GM19328 (cell line): ENCODE measurements around the gene ARMC7.

Experiments used
- ATAC-seq: cut with Tn5 transposase; IDR thresholded peaks from one replicate; pipeline ENCODE4 v1.9.1; 2021; ENCODE audit warnings: mild to moderate bottlenecking, moderate library complexity; ENCODE audit not compliant: unreplicated experiment

ARMC7 gene

GRCh38 chr17:75098861-75099260 is 10.9 kb upstream of the ARMC7 start:
- ATAC-seq: no peak

DNA sequence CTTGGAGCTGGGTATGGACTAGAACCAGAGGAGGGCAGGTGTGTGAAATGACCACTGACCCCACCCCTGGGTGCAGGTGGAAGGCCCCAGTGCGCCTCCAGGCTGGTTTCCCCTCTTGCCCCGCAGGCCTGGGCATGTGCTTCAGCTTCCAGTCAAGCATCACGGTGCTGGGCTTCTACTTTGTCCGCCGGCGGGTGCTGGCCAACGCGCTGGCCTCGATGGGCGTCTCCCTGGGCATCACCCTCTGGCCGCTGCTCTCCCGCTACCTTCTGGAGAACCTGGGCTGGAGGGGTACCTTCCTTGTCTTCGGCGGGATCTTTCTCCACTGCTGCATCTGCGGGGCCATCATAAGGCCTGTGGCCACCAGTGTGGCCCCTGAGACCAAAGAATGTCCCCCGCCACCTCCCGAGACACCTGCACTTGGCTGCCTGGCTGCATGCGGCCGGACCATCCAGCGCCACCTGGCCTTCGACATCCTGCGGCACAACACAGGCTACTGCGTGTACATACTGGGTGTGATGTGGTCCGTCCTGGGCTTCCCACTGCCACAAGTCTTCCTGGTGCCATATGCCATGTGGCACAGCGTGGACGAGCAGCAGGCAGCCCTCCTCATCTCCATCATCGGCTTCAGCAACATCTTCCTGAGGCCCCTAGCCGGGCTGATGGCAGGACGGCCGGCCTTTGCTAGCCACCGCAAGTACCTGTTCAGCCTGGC is 9.7 kb upstream of the ARMC7 start:
- ATAC-seq: no peak

- ATAC-seq: no peak
Observed at GRCh38 chr17:75102385-75102821, 7.4 kb upstream of the ARMC7 start.

DNA sequence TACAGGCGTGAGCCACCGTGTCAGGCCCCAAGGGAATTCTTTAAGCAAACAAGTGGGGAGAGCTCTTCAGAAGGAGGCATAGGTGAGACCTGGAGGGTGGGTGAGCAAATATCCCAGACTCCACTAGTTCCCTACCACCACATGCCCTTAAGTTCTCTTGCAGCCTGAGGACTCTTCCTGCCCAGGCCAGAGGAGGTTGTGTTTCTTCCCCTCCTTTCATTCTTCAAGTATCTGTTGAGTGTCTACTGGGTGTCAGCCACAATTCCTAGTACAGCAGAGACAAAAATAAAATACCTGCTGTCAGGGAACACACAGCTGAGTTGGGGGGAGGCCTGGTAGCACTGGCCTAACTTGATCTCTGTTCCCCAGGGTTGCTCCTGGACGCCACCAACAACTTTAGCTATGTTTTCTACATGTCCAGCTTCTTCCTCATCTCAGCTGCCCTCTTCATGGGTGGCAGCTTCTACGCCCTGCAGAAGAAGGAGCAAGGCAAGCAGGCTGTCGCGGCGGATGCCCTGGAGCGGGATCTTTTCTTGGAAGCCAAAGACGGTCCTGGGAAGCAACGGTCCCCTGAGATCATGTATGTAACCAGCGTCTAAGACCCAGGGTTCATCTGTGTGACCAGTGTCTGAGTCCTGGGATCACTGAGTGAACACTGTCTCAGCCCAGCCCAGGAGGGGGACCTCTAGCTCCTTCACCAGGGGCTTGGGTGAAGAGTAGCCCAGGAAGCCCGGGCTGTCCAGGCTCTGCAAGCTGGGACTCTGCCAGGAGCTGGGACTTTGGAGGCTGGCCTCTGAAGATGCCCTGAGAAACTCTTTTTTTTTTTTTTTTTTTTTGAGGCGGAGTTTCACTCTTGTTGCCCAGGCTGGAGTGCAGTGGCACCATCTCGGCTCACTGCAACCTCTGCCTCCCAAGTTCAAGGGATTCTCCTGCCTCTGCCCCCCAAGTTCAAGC is 5.9 kb upstream of the ARMC7 start:
- ATAC-seq: no peak

- no peak for ATAC-seq
Observed at GRCh38 chr17:75105126-75106080, 4.4 kb upstream of the ARMC7 start.

DNA sequence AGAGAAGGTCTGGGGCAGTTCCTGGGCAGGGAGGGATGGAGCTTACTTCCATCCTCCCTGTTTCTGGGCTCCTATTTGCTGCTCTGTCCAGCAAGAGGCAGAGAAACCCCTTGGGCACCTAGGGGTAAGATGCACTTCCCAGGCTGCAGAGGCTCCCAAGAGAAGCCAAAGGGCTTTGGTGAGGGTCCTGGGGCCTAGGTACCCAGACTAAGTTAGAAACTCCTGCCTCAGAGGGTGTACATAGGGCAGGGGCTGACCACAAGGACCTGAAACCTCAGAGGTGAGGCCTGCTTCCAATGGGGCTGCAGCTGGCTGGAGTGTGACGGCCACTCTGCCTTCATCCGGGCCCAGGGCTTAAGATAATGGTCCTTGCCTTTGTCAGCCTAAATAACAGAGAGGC is 1.6 kb upstream of the ARMC7 start:
- ATAC-seq: no peak

DNA sequence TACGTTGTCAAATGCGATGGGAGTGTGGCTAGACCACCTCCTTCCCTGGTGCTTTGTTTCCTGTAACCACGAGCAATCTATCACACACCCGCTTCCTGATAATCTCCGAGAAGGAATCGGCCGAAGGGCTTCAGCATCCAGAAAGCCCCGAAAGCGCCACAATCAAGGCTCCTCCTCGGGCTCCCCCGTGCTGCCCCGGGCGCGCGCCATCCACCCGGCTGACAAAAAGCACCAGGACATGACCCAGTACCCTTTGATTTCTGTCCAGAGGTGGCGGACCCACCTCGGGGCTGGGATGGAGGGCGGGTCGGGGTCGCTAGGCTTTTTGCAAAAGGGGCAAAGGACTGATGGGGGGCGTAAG is 743 bp upstream of the ARMC7 start:
- no peak for ATAC-seq

DNA sequence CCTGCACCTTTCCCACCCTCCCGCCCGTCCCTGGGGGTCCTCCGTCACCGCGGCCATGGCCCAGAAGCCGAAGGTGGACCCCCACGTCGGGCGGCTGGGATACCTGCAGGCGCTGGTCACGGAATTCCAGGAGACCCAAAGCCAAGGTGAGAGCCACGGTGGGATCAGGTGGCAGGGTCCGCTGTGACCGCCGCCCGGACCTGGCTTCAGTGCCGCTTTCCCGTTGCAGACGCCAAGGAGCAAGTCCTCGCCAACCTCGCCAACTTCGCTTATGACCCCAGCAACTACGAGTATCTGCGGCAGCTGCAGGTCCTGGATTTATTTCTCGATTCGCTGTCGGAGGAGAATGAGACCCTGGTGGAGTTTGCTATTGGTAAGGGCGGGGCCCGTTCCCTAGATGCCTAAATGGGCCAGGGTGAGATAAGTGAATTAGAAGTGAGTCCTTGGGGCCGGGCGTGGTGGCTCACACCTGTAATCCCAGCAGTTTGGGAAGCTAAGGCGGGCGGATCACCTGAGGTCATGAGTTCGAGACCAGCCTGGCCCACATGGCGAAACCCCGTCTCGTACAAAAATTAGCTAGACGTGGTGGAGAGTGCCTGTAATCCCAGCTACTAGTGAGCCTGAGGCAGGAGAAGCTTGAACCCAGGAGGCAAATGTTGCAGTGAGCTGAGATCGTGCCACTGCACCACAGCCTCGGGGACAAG is 617 bp downstream of the ARMC7 start:
- ATAC-seq: no peak

DNA sequence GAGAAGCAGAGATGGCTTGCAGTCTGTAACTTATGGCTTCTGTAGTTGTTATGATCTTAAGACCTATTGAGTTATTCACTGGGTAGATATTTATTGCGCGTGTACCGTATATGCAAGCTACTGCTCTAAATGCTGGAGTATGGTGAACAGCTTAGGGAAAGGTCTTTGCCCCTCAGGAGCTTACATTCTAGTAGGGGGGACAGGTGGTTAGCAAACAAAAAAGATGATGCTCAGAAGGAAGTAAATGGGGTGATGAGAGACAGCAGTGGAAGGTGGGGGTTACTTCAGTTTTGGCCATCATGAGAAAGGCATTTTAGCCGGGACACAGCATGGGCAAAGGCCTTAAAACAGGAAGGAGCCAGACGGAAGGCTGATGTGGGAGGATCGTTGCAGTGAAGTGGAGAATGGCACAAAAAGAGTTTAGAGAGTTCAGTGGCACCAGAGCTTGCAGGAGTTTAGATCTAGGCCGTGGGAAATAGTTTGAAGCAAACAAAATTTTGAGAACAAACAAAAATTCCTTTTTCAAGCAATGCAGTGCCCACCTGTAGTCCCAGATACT is 2.1 kb downstream of the ARMC7 start:
- ATAC-seq: no peak

DNA sequence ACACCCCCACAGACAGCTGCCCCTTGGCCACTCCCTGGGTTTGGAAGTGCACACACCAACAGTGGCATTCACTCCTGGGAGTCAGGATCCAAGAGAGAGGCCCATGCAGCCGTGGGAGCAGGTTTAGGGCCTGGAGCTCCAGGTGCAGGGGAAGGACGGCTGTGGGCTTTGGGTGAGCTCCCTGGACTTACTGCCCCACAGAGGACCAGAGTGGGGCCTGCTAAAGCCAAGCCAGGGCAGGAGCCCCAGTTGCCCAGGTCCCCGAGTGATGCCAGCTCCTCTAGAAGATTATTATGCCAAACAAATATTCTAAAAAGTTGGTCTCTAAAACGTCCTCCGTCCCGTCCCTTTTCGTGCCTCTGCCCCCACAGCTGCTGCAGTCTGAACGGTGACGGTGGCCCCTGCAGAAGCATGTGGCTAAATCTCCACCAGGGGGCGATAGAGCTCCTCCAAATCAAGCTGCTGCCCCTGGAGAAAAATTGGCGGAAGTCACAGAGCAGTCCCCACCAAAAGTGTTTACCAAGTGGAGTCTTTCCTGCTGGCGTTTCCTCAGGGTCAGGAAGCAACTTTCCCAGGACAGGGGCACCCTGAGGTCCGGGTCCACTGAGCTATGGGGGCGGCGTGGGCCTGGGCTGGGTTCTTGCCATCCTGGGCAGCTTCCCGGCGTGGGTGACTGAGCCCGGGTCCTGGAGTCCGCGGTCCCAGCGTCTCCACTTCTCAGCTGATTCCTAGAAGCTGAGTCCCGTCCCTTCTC is 4.2 kb downstream of the ARMC7 start:
- no peak for ATAC-seq

GRCh38 chr17:75114552-75115314 is 5.0 kb downstream of the ARMC7 start:
- ATAC-seq: no peak

DNA sequence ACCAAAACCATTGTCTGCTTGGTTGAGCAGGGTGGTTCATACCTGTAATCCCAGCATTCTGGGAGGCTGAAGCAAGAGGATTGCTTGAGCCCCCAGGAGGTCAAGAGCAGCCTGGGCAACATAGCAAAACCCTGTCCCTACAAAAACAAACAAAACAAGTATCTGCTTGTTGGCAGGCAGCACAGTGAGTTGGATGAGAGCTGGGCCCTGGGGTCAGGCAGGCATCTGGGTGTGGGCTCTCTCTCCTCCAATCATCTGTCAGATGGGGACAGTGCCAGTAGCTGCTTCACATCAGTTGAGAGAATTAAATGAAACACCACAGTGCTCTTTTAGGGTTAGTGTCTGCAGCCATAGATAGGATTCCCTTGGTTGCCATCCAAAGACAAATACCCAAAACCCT is 5.8 kb downstream of the ARMC7 start:
- ATAC-seq: no peak

DNA sequence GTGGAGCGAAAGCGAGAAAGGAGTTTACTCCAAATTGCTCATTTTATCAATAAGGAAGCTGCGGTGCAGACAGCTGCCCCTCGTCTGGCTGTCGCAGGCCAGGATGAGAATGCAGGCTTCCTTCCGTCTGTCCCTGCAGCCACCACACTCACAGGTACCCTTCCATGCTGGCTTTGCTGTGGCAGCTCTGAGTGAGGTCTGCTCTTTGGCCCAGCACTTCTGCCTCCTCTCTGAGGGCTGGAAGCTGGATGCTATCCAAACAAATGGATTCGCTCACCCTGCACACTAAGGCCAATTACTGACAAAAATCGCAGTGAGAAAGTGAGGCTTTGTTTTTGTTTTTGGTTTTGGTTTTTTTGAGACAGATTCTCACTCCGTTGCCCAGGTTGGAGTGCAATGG is 7.0 kb downstream of the ARMC7 start:
- no peak for ATAC-seq

DNA sequence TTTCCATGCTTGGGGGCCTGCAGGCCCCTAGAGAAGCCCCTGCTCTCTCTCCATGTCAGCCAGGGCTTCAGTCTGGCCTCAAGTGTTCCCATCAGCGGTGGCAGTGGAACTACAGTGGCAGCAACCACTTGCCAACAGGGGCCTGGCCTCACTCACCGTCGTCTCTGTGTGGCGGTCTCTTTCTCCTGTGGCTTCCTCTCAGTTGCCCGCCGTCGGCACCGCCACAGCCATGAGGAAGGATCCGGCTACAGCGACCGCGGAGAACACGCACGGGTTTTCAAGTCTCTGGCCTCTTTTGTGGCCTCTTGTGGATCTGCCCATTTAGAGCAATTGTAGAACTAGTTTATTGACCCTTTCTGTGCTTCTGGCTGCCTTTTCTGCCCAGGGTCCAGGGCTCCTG is 8.5 kb downstream of the ARMC7 start:
- ATAC-seq: no peak

DNA sequence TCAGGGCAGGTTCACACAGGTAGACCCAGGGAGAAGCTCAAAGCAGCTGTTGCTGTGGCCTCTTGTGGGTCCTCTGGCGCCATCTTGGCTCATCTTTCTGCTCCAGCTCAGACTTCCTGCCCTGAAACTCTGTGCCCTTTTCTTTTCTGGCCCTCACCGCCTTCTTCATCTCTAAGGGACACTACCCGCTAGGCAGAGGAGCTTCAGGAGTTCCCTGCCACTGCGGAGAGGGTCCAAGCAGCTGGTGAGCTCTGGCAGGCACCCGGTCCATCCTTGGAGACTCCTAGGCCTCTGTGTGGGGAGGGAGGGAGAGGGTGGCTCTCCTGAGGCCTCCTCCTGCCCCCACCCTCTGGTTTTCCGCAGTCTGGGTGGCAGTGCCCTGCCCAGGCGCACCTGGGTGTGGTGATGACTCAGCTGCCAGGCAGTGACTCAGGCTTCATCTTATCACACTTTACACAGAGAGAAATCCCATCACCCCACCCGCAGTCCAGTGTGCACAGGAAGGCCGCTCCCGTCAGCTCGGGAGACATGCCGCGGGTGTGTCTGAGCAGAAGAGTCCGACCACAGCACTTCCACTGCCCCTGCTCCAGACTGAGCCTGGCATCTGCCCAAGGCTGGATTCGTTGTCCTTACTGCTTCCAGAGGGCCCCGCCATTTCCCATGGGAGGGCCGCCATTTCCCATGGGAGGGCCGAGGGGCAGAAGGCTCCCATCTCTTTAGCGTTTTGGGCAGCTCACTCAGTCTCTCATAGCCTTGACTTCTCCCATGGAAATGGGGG is 14.5 kb downstream of the ARMC7 start:
- ATAC-seq: no peak

DNA sequence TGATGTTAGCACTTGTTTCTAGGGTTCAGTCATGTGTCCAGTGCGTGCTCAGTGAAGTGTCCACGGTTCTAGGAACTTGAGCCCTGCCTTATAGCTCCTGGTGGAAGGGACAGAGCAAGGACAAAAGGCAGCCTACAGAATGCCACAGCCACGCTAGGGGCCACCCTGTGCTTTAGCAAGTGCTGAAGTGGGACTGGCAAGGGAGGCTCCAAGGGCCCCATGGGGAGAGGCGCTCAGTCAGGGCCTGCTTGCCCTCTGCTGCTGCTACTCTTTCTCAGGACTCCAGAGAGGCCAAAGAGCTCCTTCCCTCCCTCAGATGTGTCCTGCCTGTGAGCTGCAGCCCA is 15.0 kb downstream of the ARMC7 start:
- no peak for ATAC-seq

GRCh38 chr17:75125984-75126383 is 16.2 kb downstream of the ARMC7 start:
- no peak for ATAC-seq

DNA sequence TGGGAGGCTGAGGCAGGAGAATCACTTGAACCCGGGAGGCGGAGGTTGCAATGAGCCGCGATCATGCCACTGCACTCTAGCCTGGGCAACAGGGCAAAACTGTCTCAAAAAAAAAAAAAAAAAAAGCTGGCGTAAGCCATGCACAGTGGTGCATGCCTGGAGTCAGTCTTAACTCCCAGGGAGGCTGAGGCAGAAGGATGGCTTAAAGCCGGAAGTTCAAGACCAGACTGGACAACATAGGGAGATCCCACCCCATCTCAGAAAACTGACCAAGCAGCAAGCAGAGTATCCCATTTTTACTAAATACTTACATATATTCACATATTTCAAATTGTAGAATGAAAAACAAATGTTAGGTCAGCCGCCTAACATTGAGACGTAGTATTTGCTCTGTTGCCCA is 17.2 kb downstream of the ARMC7 start:
- no peak for ATAC-seq
